Hepatocyte (in vitro differentiated cells): ENCODE data around the gene YES1.

ENCODE experiments used
- EZH2 ChIP-seq: fragments of 200-600 bp; sonication (generic); IDR thresholded peaks from 2 replicates; pipeline ENCODE4 v1.6.1; 2016; ENCODE audit warnings: antibody characterized with exemption, mild to moderate bottlenecking, borderline replicate concordance
- EZH2phosphoT487 ChIP-seq: fragments of 200-600 bp; sonication (generic); IDR thresholded peaks from one replicate; pipeline ENCODE4 v1.6.1; 2018; ENCODE audit warnings: antibody characterized with exemption, mild to moderate bottlenecking, low read depth, moderate library complexity; ENCODE audit not compliant: unreplicated experiment, severe bottlenecking
- TF ChIP-seq, protein P1 (sequence below): fragments of 200-600 bp; sonication (generic); IDR thresholded peaks from 2 replicates; pipeline ENCODE4 v1.5.1; 2016; ENCODE audit warnings: antibody characterized with exemption, mild to moderate bottlenecking; ENCODE audit not compliant: poor library complexity

DNA sequence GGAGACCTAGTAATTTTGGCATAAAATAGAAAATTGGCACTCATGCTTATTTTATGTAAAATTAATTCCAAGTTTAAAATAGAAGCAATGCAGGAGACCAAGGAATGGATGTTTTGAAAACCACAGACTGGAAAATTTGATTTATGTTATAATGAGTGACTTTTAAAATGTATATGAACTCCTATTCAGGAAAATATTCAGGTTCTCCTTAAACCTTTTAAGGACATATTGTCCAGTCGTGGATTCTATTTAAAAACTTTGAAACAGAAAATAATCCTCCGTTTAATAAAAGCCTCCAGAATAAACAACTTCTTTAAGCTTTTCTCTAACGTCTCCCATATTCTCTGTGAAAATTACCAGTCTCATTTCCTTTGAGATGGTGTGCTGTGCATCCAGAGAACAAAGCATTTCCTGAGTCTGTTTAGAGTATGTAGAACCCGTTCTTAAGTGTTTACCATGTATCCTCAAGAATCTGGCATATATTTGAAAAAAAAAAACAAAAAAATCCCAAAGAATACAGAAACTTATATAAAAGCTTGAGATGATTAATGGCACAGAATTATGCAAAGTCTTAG is 8.6 kb upstream of the YES1 start:
- TF ChIP-seq, protein P1, sequence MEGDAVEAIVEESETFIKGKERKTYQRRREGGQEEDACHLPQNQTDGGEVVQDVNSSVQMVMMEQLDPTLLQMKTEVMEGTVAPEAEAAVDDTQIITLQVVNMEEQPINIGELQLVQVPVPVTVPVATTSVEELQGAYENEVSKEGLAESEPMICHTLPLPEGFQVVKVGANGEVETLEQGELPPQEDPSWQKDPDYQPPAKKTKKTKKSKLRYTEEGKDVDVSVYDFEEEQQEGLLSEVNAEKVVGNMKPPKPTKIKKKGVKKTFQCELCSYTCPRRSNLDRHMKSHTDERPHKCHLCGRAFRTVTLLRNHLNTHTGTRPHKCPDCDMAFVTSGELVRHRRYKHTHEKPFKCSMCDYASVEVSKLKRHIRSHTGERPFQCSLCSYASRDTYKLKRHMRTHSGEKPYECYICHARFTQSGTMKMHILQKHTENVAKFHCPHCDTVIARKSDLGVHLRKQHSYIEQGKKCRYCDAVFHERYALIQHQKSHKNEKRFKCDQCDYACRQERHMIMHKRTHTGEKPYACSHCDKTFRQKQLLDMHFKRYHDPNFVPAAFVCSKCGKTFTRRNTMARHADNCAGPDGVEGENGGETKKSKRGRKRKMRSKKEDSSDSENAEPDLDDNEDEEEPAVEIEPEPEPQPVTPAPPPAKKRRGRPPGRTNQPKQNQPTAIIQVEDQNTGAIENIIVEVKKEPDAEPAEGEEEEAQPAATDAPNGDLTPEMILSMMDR, result no peak
- TF ChIP-seq EZH2phosphoT487, result no peak
- TF ChIP-seq EZH2, result no peak
